HG03064 (cell line): ENCODE data around the gene AMN.

Experiments used
- ATAC-seq: cut with Tn5 transposase; IDR thresholded peaks from one replicate; pipeline ENCODE4 v1.9.1; 2021; ENCODE audit warnings: low read depth; ENCODE audit not compliant: unreplicated experiment

Gene AMN

GRCh38 chr14:102964152-102964730 lies 41.8 kb downstream of the AMN start:
- ATAC-seq, result no peak

GRCh38 chr14:102965282-102965681 lies 42.8 kb downstream of the AMN start:
- no peak for ATAC-seq

GRCh38 chr14:102965971-102966655 lies 43.6 kb downstream of the AMN start:
- no peak for ATAC-seq

- no peak for ATAC-seq
These were observed 44.4 kb downstream of the AMN start for GRCh38 chr14:102966681-102967505.

- no peak for ATAC-seq
These were observed 45.0 kb downstream of the AMN start for GRCh38 chr14:102967506-102967795.

- ATAC-seq, result no peak
These were observed 45.8 kb downstream of the AMN start for GRCh38 chr14:102968306-102968705.

- ATAC-seq, result no peak
These were observed 46.8 kb downstream of the AMN start for GRCh38 chr14:102969060-102969791.

- ATAC-seq, result no peak
These were observed 47.4 kb downstream of the AMN start for GRCh38 chr14:102969901-102970300.

GRCh38 chr14:102970496-102970895 lies 48.0 kb downstream of the AMN start:
- ATAC-seq, result no peak

GRCh38 chr14:102971314-102971713 lies 48.9 kb downstream of the AMN start:
- no peak for ATAC-seq

- no peak for ATAC-seq
These were observed 49.6 kb downstream of the AMN start for GRCh38 chr14:102971836-102972606.

GRCh38 chr14:102973706-102974285 lies 51.3 kb downstream of the AMN start:
- ATAC-seq, result no peak

GRCh38 chr14:102975662-102976061 lies 53.2 kb downstream of the AMN start:
- no peak for ATAC-seq

- no peak for ATAC-seq
These were observed 55.0 kb downstream of the AMN start for GRCh38 chr14:102977475-102977874.

GRCh38 chr14:102979406-102979805 lies 56.9 kb downstream of the AMN start:
- ATAC-seq, result no peak

GRCh38 chr14:102980409-102980810 lies 57.9 kb downstream of the AMN start:
- ATAC-seq, result no peak
